ENCODE measurements around the gene NLRP14.

DNA sequence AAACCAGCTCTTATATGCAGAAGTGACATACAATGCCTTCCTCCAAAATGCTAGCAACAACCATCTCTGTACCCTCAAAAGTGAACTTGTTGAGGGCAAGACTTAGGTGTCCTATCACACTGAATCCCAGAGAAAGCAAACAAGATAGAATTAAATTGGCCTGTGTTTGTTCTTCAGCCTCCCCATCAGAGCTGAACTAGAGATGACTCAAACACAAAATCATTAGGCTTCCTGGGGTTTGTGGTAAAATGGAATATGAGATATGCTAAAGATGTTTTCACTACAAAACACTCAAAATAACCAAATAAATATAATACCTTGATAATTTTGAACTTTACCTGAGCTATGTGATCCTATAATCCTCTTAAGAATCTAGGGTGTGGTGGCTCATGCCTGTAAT is 31.8 kb upstream of the NLRP14 start:
- TF ChIP-seq RAD21 (CRISPR knock-in tag; conservative IDR thresholded peaks at IDR 0.05 in 1 of 2, IDR thresholded peaks at IDR 0.05 in 1 of 2) (no peak), ZBTB1 (CRISPR knock-in tag; IDR thresholded peaks at IDR 0.05; ENCODE audit: borderline replicate concordance, low read depth) (no peak), C11orf30 (IDR thresholded peaks at IDR 0.05; ENCODE audit: low read depth) (no peak), HNRNPLL (IDR thresholded peaks at IDR 0.05; ENCODE audit: low read depth, low read length, poor library complexity, severe bottlenecking) (no peak)
- TF ChIP-seq, protein P1, sequence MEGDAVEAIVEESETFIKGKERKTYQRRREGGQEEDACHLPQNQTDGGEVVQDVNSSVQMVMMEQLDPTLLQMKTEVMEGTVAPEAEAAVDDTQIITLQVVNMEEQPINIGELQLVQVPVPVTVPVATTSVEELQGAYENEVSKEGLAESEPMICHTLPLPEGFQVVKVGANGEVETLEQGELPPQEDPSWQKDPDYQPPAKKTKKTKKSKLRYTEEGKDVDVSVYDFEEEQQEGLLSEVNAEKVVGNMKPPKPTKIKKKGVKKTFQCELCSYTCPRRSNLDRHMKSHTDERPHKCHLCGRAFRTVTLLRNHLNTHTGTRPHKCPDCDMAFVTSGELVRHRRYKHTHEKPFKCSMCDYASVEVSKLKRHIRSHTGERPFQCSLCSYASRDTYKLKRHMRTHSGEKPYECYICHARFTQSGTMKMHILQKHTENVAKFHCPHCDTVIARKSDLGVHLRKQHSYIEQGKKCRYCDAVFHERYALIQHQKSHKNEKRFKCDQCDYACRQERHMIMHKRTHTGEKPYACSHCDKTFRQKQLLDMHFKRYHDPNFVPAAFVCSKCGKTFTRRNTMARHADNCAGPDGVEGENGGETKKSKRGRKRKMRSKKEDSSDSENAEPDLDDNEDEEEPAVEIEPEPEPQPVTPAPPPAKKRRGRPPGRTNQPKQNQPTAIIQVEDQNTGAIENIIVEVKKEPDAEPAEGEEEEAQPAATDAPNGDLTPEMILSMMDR (IDR thresholded peaks at IDR 0.05 in 2 of 3, conservative IDR thresholded peaks at IDR 0.05 in 1 of 3; ENCODE audit: insufficient read depth in 2 of 3, low read depth in 1 of 3, low read length in 3 of 3) = no peak

Data from K562 (cell line).